ENCODE measurements around the gene SLC6A11.

DNA sequence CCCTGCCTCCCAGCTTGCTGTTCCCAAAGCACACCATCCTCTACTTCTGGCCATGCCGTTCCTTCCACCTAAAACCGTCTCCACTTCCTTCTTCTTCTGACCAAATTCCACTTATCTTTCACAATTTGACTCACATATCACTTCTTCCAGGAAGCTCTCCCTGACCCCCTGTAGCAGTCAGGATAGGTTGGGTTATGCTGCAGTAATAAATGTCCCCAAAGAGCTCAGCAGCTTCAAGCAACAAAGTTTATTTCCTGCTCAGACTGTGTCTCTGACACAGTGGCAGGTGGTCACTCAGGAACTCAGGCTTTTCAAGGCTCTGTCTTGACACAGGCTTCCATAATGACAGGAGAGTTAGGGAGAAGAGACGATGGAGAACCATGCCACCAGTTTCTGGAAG, 27.4 kb downstream of the SLC6A11 start:
- TF ChIP-seq, protein P1, sequence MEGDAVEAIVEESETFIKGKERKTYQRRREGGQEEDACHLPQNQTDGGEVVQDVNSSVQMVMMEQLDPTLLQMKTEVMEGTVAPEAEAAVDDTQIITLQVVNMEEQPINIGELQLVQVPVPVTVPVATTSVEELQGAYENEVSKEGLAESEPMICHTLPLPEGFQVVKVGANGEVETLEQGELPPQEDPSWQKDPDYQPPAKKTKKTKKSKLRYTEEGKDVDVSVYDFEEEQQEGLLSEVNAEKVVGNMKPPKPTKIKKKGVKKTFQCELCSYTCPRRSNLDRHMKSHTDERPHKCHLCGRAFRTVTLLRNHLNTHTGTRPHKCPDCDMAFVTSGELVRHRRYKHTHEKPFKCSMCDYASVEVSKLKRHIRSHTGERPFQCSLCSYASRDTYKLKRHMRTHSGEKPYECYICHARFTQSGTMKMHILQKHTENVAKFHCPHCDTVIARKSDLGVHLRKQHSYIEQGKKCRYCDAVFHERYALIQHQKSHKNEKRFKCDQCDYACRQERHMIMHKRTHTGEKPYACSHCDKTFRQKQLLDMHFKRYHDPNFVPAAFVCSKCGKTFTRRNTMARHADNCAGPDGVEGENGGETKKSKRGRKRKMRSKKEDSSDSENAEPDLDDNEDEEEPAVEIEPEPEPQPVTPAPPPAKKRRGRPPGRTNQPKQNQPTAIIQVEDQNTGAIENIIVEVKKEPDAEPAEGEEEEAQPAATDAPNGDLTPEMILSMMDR (IDR thresholded peaks at IDR 0.05 in 4 of 5, conservative IDR thresholded peaks at IDR 0.05 in 1 of 5) = no peak
- TF ChIP-seq POLR2A (IDR thresholded peaks at IDR 0.05) = no peak

All from gastrocnemius medialis (tissue), 4 donors.